ENCODE measurements around the gene GALNT13.

- TF ChIP-seq POLR2AphosphoS5 (IDR thresholded peaks at IDR 0.05; ENCODE audit: low read depth, low read length) (no peak), SIN3A (IDR thresholded peaks at IDR 0.05; ENCODE audit: borderline replicate concordance, insufficient read depth, low read length) (no peak), FOXP2 (optimal IDR thresholded peaks at IDR 0.05; ENCODE audit: borderline replicate concordance, extremely low read depth, extremely low read length, insufficient read depth) (no peak), TAF1 (IDR thresholded peaks at IDR 0.05; ENCODE audit: borderline replicate concordance, insufficient read depth, low read length) (no peak)
- TF ChIP-seq, protein P1, sequence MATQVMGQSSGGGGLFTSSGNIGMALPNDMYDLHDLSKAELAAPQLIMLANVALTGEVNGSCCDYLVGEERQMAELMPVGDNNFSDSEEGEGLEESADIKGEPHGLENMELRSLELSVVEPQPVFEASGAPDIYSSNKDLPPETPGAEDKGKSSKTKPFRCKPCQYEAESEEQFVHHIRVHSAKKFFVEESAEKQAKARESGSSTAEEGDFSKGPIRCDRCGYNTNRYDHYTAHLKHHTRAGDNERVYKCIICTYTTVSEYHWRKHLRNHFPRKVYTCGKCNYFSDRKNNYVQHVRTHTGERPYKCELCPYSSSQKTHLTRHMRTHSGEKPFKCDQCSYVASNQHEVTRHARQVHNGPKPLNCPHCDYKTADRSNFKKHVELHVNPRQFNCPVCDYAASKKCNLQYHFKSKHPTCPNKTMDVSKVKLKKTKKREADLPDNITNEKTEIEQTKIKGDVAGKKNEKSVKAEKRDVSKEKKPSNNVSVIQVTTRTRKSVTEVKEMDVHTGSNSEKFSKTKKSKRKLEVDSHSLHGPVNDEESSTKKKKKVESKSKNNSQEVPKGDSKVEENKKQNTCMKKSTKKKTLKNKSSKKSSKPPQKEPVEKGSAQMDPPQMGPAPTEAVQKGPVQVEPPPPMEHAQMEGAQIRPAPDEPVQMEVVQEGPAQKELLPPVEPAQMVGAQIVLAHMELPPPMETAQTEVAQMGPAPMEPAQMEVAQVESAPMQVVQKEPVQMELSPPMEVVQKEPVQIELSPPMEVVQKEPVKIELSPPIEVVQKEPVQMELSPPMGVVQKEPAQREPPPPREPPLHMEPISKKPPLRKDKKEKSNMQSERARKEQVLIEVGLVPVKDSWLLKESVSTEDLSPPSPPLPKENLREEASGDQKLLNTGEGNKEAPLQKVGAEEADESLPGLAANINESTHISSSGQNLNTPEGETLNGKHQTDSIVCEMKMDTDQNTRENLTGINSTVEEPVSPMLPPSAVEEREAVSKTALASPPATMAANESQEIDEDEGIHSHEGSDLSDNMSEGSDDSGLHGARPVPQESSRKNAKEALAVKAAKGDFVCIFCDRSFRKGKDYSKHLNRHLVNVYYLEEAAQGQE (IDR thresholded peaks at IDR 0.05; ENCODE audit: insufficient read depth in 1 of 2, low read depth in 2 of 2, low read length in 2 of 2) = no peak
These were observed 759 bp downstream of the GALNT13 start for GRCh38 chr2:153872311-153873051.

Measured in PFSK-1 (cell line).